T-cell (primary cell): Measurements from ENCODE around the gene FAM229B. TPM values are rescaled to one million over a fixed set of nuclear protein-coding genes. Genes with fewer than 3 reads are reported as not detected.

Source experiments
- ATAC-seq, 4 experiments: fragments of 200-7000 bp in 3 of 4; fragments of 150-1000 bp in 1 of 4; cut with Tn5 transposase; replicated peaks in 1 of 4; 1 replicate in 3 of 4; 2 replicates in 1 of 4; pipeline ENCODE4 v1.10.0; 2021; ENCODE audit warnings: moderate library complexity in 3 of 4, mild to moderate bottlenecking in 2 of 4, moderate number of reproducible peaks in 1 of 4
- CTCF ChIA-PET, 2 donors: fragments of 300-600 bp; sonication (Branson Sonifier 250); formaldehyde crosslinking; loops; one replicate each; lab custom pipeline; 2022; ENCODE audit warnings: antibody characterized with exemption in 2 of 2; lab: Charles Lee
- POLR2A ChIA-PET, 2 donors: fragments of 300-600 bp; sonication (Branson Sonifier 250); formaldehyde crosslinking; loops; one replicate each; lab custom pipeline; 2022; ENCODE audit warnings: antibody characterized with exemption in 2 of 2; lab: Charles Lee
- DNase-seq, 35 experiments: peaks; one replicate each; pipeline versions ENCODE4 v3.0.0 to v3.0.0-alpha.2; 2013 to 2023
- H3K27ac ChIP-seq: one replicate; pipeline ENCODE4 v1.5.1; 2013; ENCODE audit warnings: low read length
- H3K27me3 ChIP-seq, 2 experiments: replicated peaks in 1 of 2; 1 replicate in 1 of 2; 2 replicates in 1 of 2; pipeline versions ENCODE4 v1.6.1 to v1.7.0; 2013; ENCODE audit warnings: low read length in 1 of 2, mixed read lengths in 1 of 2; ENCODE audit not compliant: control insufficient read depth in 2 of 2, insufficient read depth in 2 of 2; ENCODE audit errors: extremely low read depth in 1 of 2
- H3K36me3 ChIP-seq, 2 donors: 1 replicate in 1 of 2; 2 replicates in 1 of 2; pipeline versions ENCODE4 v1.6.1 to v1.7.0; 2013; ENCODE audit warnings: low read length in 1 of 2; ENCODE audit not compliant: control insufficient read depth in 2 of 2, insufficient read depth in 1 of 2; ENCODE audit errors: extremely low read depth in 1 of 2
- H3K4me1 ChIP-seq, 2 experiments: 1 replicate in 1 of 2; 2 replicates in 1 of 2; pipeline versions ENCODE4 v1.6.1 to v1.7.0; 2013; ENCODE audit warnings: low read length in 2 of 2, mixed read lengths in 1 of 2; ENCODE audit not compliant: insufficient read depth in 2 of 2, control insufficient read depth in 1 of 2; ENCODE audit errors: extremely low read depth in 1 of 2
- H3K4me3 ChIP-seq, 2 donors: 1 replicate in 1 of 2; 2 replicates in 1 of 2; pipeline versions ENCODE4 v1.5.1 to v1.7.0; 2013; ENCODE audit warnings: mild to moderate bottlenecking in 2 of 2, low read length in 1 of 2, moderate library complexity in 1 of 2; ENCODE audit not compliant: control insufficient read depth in 1 of 2; ENCODE audit errors: extremely low read depth in 1 of 2
- H3K9me3 ChIP-seq: 2 replicates; pipeline ENCODE4 v1.7.0; 2013
- H3K27ac Mint-ChIP-seq, 2 donors: one replicate each; pipeline ENCODE4 v1.8.0; 2020 to 2021; ENCODE audit warnings: mild to moderate bottlenecking in 2 of 2, mixed read lengths in 2 of 2
- H3K27me3 Mint-ChIP-seq, 2 donors: one replicate each; pipeline ENCODE4 v1.8.0; 2021 to 2022; ENCODE audit warnings: mixed read lengths in 2 of 2
- H3K36me3 Mint-ChIP-seq: one replicate; pipeline ENCODE4 v1.8.0; 2021; ENCODE audit warnings: mixed read lengths
- H3K4me1 Mint-ChIP-seq, 3 donors: one replicate each; pipeline ENCODE4 v1.8.0; 2020 to 2022; ENCODE audit warnings: mixed read lengths in 3 of 3, mild to moderate bottlenecking in 1 of 3
- H3K4me3 Mint-ChIP-seq, 3 donors: one replicate each; pipeline ENCODE4 v1.8.0; 2020 to 2022; ENCODE audit warnings: mild to moderate bottlenecking in 3 of 3, mixed read lengths in 3 of 3, moderate library complexity in 3 of 3
- H3K9me3 Mint-ChIP-seq, 3 donors: one replicate each; pipeline ENCODE4 v1.8.0; 2020 to 2022; ENCODE audit warnings: mixed read lengths in 3 of 3
- WGBS: methylation state at CpG from one replicate; pipeline ENCODE4 v1.1.5; 2013; ENCODE audit warnings: missing lambda C conversion rate; ENCODE audit not compliant: insufficient coverage; 5-methylcytosine and 5-hydroxymethylcytosine counted together
- total RNA-seq, 35 experiments: library from RNA in 6 of 35; stranded (reverse) in 6 of 35; fragments of 120-200 nt in 1 of 35; gene quantifications; one replicate each; pipeline versions ENCODE4 v1.2.1 to v1.2.4 and lab custom pipeline; 2013 to 2026

The FAM229B gene
- total RNA-seq, 5 donors from 2014 or later (not counting 1 experiment from before 2014, with no cell fraction given), result 1.2 to 3.7 (median 3.5) TPM

- CTCF ChIA-PET, result no interaction called here
- Histone ChIP-seq H3K4me3 (no peak overlapping the region), H3K36me3 (no peaks in the 10 kb centered on the region), H3K27ac (no peak overlapping the region), H3K27me3 (peaks cover 0 to 2% of the 10 kb centered on the region in 2 experiments), H3K4me1 (no peaks in the 10 kb centered on the region), H3K9me3 (no peaks in the 10 kb centered on the region)
- H3K27ac Mint-ChIP-seq, result no peak overlapping the region
- POLR2A ChIA-PET, result no interaction called here
- DNase-seq, result no peak
- no CpG with 5 or more reads among the region's 1 CpG for WGBS
- no peak for ATAC-seq
- H3K9me3 Mint-ChIP-seq, result no peaks in the 10 kb centered on the region
- no peak overlapping the region for H3K4me3 Mint-ChIP-seq
- no peaks in the 10 kb centered on the region for H3K4me1 Mint-ChIP-seq
- H3K36me3 Mint-ChIP-seq, result no peaks in the 10 kb centered on the region
- peaks cover 3 to 10% of the 10 kb centered on the region in 2 donors for H3K27me3 Mint-ChIP-seq
These were observed 30.2 kb downstream of the FAM229B start for GRCh38 chr6:112117554-112117953.

GRCh38 chr6:112118034-112118433 lies 30.6 kb downstream of the FAM229B start:
- H3K4me1 Mint-ChIP-seq, result no peaks in the 10 kb centered on the region
- H3K4me3 Mint-ChIP-seq, result no peak overlapping the region
- H3K9me3 ChIP-seq, result no peaks in the 10 kb centered on the region
- CTCF ChIA-PET, result no interaction called here
- no peak overlapping the region for H3K4me3 ChIP-seq
- no peaks in the 10 kb centered on the region for H3K9me3 Mint-ChIP-seq
- no peaks in the 10 kb centered on the region for H3K4me1 ChIP-seq
- ATAC-seq, result no peak
- no peak overlapping the region for H3K27ac ChIP-seq
- DNase-seq, result no peak
- no peaks in the 10 kb centered on the region for H3K36me3 Mint-ChIP-seq
- no peak overlapping the region for H3K27ac Mint-ChIP-seq
- no peaks in the 10 kb centered on the region for H3K36me3 ChIP-seq
- POLR2A ChIA-PET, result no interaction called here
- peaks cover 0 to 2% of the 10 kb centered on the region in 2 experiments for H3K27me3 ChIP-seq
- peaks cover 3 to 10% of the 10 kb centered on the region in 2 donors for H3K27me3 Mint-ChIP-seq

- Histone ChIP-seq H3K27me3 (no peaks in the 10 kb centered on the region), H3K27ac (no peak overlapping the region), H3K36me3 (no peaks in the 10 kb centered on the region), H3K4me1 (no peaks in the 10 kb centered on the region), H3K4me3 (no peak overlapping the region), H3K9me3 (no peaks in the 10 kb centered on the region)
- no peak for DNase-seq
- Mint-ChIP-seq H3K36me3 (no peaks in the 10 kb centered on the region), H3K9me3 (no peaks in the 10 kb centered on the region), H3K4me1 (no peaks in the 10 kb centered on the region), H3K4me3 (no peak overlapping the region), H3K27ac (no peak overlapping the region), H3K27me3 (peaks cover 5 to 10% of the 10 kb centered on the region in 2 donors)
- CTCF ChIA-PET, result no interaction called here
- no peak for ATAC-seq
- POLR2A ChIA-PET, result no interaction called here
- WGBS, result 36% methylated on average over 1 of the region's 2 CpGs
These were observed 35.4 kb downstream of the FAM229B start for GRCh38 chr6:112122756-112123155.

- no peaks in the 10 kb centered on the region for H3K36me3 Mint-ChIP-seq
- POLR2A ChIA-PET, result interaction anchor here in 1 of 2 donors (0.5 kb wide), 1 partner anchor 383 kb away, joined by 7 read pairs; no protein-coding TSS in a partner anchor
These were observed 36.6 kb downstream of the FAM229B start for GRCh38 chr6:112123982-112124381.

GRCh38 chr6:112128208-112128607 lies 40.8 kb downstream of the FAM229B start:
- H3K27me3 Mint-ChIP-seq, result peaks cover 15 to 19% of the 10 kb centered on the region in 2 donors
- Histone ChIP-seq H3K9me3 (no peaks in the 10 kb centered on the region), H3K4me1 (no peaks in the 10 kb centered on the region), H3K4me3 (no peak overlapping the region), H3K27me3 (no peaks in the 10 kb centered on the region), H3K27ac (no peak overlapping the region), H3K36me3 (no peaks in the 10 kb centered on the region)
- no peaks in the 10 kb centered on the region for H3K4me1 Mint-ChIP-seq
- ChIA-PET POLR2A (no interaction called here), CTCF (no interaction called here)
- H3K4me3 Mint-ChIP-seq, result no peak overlapping the region
- ATAC-seq (no peak), DNase-seq (no peak)
- H3K27ac Mint-ChIP-seq, result peak overlapping the region in 1 of 2 donors; percentile 5
- H3K9me3 Mint-ChIP-seq, result no peaks in the 10 kb centered on the region
- H3K36me3 Mint-ChIP-seq, result no peaks in the 10 kb centered on the region
- 93% methylated on average over 3 of the region's 5 CpGs for WGBS

More at GRCh38 chr6:112123982-112124381, 36.6 kb downstream of the FAM229B start:
- peaks cover 5 to 10% of the 10 kb centered on the region in 2 donors for H3K27me3 Mint-ChIP-seq
- H3K9me3 Mint-ChIP-seq, result no peaks in the 10 kb centered on the region
- no peak overlapping the region for H3K4me3 ChIP-seq
- CTCF ChIA-PET, result no interaction called here
- no peak for ATAC-seq
- no peaks in the 10 kb centered on the region for H3K36me3 ChIP-seq
- no peaks in the 10 kb centered on the region for H3K27me3 ChIP-seq
- DNase-seq, result no peak
- H3K4me3 Mint-ChIP-seq, result no peak overlapping the region
- no peak overlapping the region for H3K27ac Mint-ChIP-seq
- no peaks in the 10 kb centered on the region for H3K4me1 ChIP-seq
- H3K27ac ChIP-seq, result no peak overlapping the region
- no peaks in the 10 kb centered on the region for H3K4me1 Mint-ChIP-seq
- no CpG with 5 or more reads among the region's 1 CpG for WGBS
- no peaks in the 10 kb centered on the region for H3K9me3 ChIP-seq

- Mint-ChIP-seq H3K27me3 (peaks cover 15 to 21% of the 10 kb centered on the region in 2 donors), H3K9me3 (no peaks in the 10 kb centered on the region), H3K36me3 (no peaks in the 10 kb centered on the region), H3K4me1 (no peaks in the 10 kb centered on the region), H3K27ac (no peak overlapping the region), H3K4me3 (no peak overlapping the region)
- ATAC-seq (no peak), DNase-seq (no peak)
- no peaks in the 10 kb centered on the region for H3K4me1 ChIP-seq
- CTCF ChIA-PET, result interaction anchor here in 1 of 2 donors (1.0 kb wide), 1 partner anchor 32 kb away, joined by 7 read pairs; no protein-coding TSS in a partner anchor
- no CpG with 5 or more reads among the region's 3 CpGs for WGBS
- H3K27me3 ChIP-seq, result no peaks in the 10 kb centered on the region
- POLR2A ChIA-PET, result no interaction called here
- H3K36me3 ChIP-seq, result no peaks in the 10 kb centered on the region
- H3K27ac ChIP-seq, result no peak overlapping the region
- no peaks in the 10 kb centered on the region for H3K9me3 ChIP-seq
- H3K4me3 ChIP-seq, result no peak overlapping the region
These were observed 43.5 kb downstream of the FAM229B start for GRCh38 chr6:112130878-112131277.

- no peaks in the 10 kb centered on the region for H3K9me3 Mint-ChIP-seq
- no peaks in the 10 kb centered on the region for H3K4me1 ChIP-seq
- H3K36me3 ChIP-seq, result no peaks in the 10 kb centered on the region
- H3K4me3 Mint-ChIP-seq, result no peak overlapping the region
- no peaks in the 10 kb centered on the region for H3K9me3 ChIP-seq
- H3K4me3 ChIP-seq, result no peak overlapping the region
- DNase-seq, result no peak
- H3K27me3 ChIP-seq, result no peaks in the 10 kb centered on the region
- H3K27ac ChIP-seq, result no peak overlapping the region
- ChIA-PET CTCF (no interaction called here), POLR2A (interaction anchor here in 1 of 2 donors (0.6 kb wide), 1 partner anchor 767 kb away, joined by 3 read pairs; no protein-coding TSS in a partner anchor)
- H3K4me1 Mint-ChIP-seq, result peaks cover 0 to under 1% (median under 1%) of the 10 kb centered on the region in 3 donors
- peaks cover 4 to 9% of the 10 kb centered on the region in 2 donors for H3K27me3 Mint-ChIP-seq
- H3K36me3 Mint-ChIP-seq, result no peaks in the 10 kb centered on the region
- 94% methylated on average over 7 of the region's 8 CpGs for WGBS
- H3K27ac Mint-ChIP-seq, result no peak overlapping the region
- no peak for ATAC-seq
These were observed 51.7 kb downstream of the FAM229B start for GRCh38 chr6:112139052-112139451.
